Measurements from ENCODE around the gene ADGRB3. TPM values are rescaled to one million over a fixed set of nuclear protein-coding genes. Genes with fewer than 3 reads are reported as not detected.

The ADGRB3 gene
- total and polyA plus RNA-seq, 2 donors (not counting 1 experiment from before 2014, with no cell fraction given): not detected

DNA sequence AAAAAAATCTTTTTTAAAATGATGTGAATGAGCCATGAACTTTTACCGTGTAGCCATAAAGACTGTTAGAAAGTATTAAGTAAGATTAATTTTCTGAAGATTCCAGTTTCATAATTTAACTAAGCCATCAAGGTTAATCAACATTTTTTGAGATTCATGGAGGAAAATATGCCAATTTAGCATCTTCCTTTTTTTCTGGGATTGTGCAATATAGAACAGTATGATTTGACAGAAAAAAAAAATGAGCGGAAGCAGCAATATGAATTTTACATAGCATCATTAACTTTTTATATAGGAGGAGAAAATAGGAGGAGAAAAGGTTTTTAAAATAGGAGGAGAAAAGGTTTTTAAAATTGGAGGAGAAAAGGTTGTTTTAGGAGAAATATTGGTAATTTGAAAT lies 306.3 kb downstream of the ADGRB3 start:
- H3K9me3 Mint-ChIP-seq (ENCODE audit: insufficient read depth): no peaks in the 10 kb centered on the region
- POLR2A ChIA-PET: no interaction called here

DNA sequence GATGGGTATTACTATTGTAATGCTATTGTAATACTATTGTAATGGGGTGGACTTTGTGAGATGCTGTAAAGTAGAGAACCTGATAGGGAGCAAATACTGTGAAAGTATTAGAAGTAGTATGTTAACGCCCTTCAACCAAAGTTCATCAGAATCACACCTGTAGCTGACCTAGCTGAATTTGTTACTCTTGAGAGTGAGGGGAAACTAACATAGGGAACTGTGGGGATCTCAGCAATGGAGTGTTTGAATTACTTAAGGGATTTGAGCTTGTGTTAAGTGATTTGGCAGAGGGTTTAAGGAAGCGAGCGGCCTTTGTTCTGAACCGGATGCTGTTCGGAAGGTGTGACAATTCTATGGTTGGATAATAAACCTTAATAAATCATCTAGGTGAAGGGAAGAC lies 312.6 kb downstream of the ADGRB3 start:
- H3K36me3 ChIP-seq (replicated peaks in 1 of 2; ENCODE audit: control extremely low read depth in 1 of 2, control insufficient read depth in 1 of 2, extremely low read depth in 1 of 2, insufficient read depth in 2 of 2, low read length in 1 of 2): no peaks in the 10 kb centered on the region
- no peaks in the 10 kb centered on the region for H3K27me3 Mint-ChIP-seq
- no peak overlapping the region for H3K27ac ChIP-seq (ENCODE audit: low read length in 2 of 2)
- intact Hi-C loops (cut with micrococcal nuclease): no loop called here
- no peak overlapping the region for H3K4me3 ChIP-seq (ENCODE audit: control extremely low read depth in 1 of 5, extremely low read depth in 1 of 5, insufficient read depth in 1 of 5, low read depth in 2 of 5, low read length in 4 of 5)
- WGBS (ENCODE audit: insufficient coverage): 100% methylated on average over 1 of the region's 5 CpGs
- H3K27ac Mint-ChIP-seq: no peak overlapping the region
- ATAC-seq (ENCODE audit: low read depth) (no peak), DNase-seq (no peak)
- no peaks in the 10 kb centered on the region for H3K9me3 ChIP-seq (ENCODE audit: control extremely low read depth in 1 of 3, control insufficient read depth in 2 of 3, insufficient read depth in 1 of 3, low read length in 2 of 3)
- H4K20me1 ChIP-seq (ENCODE audit: control insufficient read depth, insufficient read depth, low read length, poor library complexity, severe bottlenecking): no peaks in the 10 kb centered on the region
- H3K79me2 ChIP-seq (ENCODE audit: control insufficient read depth, insufficient read depth, low read length): no peaks in the 10 kb centered on the region
- H3K4me1 Mint-ChIP-seq: no peaks in the 10 kb centered on the region
- no peaks in the 10 kb centered on the region for H3K27me3 ChIP-seq (replicated peaks in 1 of 4; ENCODE audit: control extremely low read depth in 1 of 4, control insufficient read depth in 3 of 4, insufficient read depth in 4 of 4, low read length in 3 of 4)
- H3K9ac ChIP-seq (ENCODE audit: low read length): no peak overlapping the region
- H3K4me1 ChIP-seq (ENCODE audit: control insufficient read depth in 2 of 2, insufficient read depth in 2 of 2, low read length in 2 of 2): no peaks in the 10 kb centered on the region
- no peak overlapping the region for H3K4me3 Mint-ChIP-seq
- TF ChIP-seq, protein P1, sequence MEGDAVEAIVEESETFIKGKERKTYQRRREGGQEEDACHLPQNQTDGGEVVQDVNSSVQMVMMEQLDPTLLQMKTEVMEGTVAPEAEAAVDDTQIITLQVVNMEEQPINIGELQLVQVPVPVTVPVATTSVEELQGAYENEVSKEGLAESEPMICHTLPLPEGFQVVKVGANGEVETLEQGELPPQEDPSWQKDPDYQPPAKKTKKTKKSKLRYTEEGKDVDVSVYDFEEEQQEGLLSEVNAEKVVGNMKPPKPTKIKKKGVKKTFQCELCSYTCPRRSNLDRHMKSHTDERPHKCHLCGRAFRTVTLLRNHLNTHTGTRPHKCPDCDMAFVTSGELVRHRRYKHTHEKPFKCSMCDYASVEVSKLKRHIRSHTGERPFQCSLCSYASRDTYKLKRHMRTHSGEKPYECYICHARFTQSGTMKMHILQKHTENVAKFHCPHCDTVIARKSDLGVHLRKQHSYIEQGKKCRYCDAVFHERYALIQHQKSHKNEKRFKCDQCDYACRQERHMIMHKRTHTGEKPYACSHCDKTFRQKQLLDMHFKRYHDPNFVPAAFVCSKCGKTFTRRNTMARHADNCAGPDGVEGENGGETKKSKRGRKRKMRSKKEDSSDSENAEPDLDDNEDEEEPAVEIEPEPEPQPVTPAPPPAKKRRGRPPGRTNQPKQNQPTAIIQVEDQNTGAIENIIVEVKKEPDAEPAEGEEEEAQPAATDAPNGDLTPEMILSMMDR (IDR thresholded peaks at IDR 0.05): no peak
- TF ChIP-seq EZH2 (IDR thresholded peaks at IDR 0.05; ENCODE audit: borderline replicate concordance, insufficient read depth, low read depth, low read length, poor library complexity, severe bottlenecking): no peak
- CTCF ChIA-PET: interaction anchor here (1.5 kb wide), 1 partner anchor 20 kb away, joined by 4 read pairs; no protein-coding TSS in a partner anchor
- no peak overlapping the region for H2AFZ ChIP-seq (ENCODE audit: insufficient read depth, low read depth, low read length, poor library complexity, severe bottlenecking)
- H3K9me3 Mint-ChIP-seq (ENCODE audit: insufficient read depth): no peaks in the 10 kb centered on the region
- no peak overlapping the region for H3K4me2 ChIP-seq (replicated peaks; ENCODE audit: low read depth, low read length, poor library complexity, severe bottlenecking)
- POLR2A ChIA-PET: no interaction called here

More for the DNA sequence above, 306.3 kb downstream of the ADGRB3 start:
- Histone ChIP-seq H3K4me2 (replicated peaks; ENCODE audit: low read depth, low read length, poor library complexity, severe bottlenecking) (no peak overlapping the region), H3K79me2 (ENCODE audit: control insufficient read depth, insufficient read depth, low read length) (no peaks in the 10 kb centered on the region), H3K27ac (ENCODE audit: low read length in 2 of 2) (no peak overlapping the region), H3K27me3 (replicated peaks in 1 of 4; ENCODE audit: control extremely low read depth in 1 of 4, control insufficient read depth in 3 of 4, insufficient read depth in 4 of 4, low read length in 3 of 4) (no peaks in the 10 kb centered on the region), H3K9ac (ENCODE audit: low read length) (no peak overlapping the region), H4K20me1 (ENCODE audit: control insufficient read depth, insufficient read depth, low read length, poor library complexity, severe bottlenecking) (no peaks in the 10 kb centered on the region), H3K4me3 (ENCODE audit: control extremely low read depth in 1 of 5, extremely low read depth in 1 of 5, insufficient read depth in 1 of 5, low read depth in 2 of 5, low read length in 4 of 5) (no peak overlapping the region), H3K4me1 (ENCODE audit: control insufficient read depth in 2 of 2, insufficient read depth in 2 of 2, low read length in 2 of 2) (no peaks in the 10 kb centered on the region), H3K36me3 (replicated peaks in 1 of 2; ENCODE audit: control extremely low read depth in 1 of 2, control insufficient read depth in 1 of 2, extremely low read depth in 1 of 2, insufficient read depth in 2 of 2, low read length in 1 of 2) (no peaks in the 10 kb centered on the region), H3K9me3 (ENCODE audit: control extremely low read depth in 1 of 3, control insufficient read depth in 2 of 3, insufficient read depth in 1 of 3, low read length in 2 of 3) (no peaks in the 10 kb centered on the region), H2AFZ (ENCODE audit: insufficient read depth, low read depth, low read length, poor library complexity, severe bottlenecking) (no peak overlapping the region)
- CTCF ChIA-PET: no interaction called here
- Mint-ChIP-seq H3K27me3 (no peaks in the 10 kb centered on the region), H3K4me1 (no peaks in the 10 kb centered on the region), H3K27ac (no peak overlapping the region), H3K4me3 (no peak overlapping the region)
- DNase-seq (no peak), ATAC-seq (ENCODE audit: low read depth) (no peak)
- intact Hi-C loops (cut with micrococcal nuclease): no loop called here
- WGBS (ENCODE audit: insufficient coverage): no CpG with 5 or more reads among the region's 2 CpGs
- TF ChIP-seq EZH2 (IDR thresholded peaks at IDR 0.05; ENCODE audit: borderline replicate concordance, insufficient read depth, low read depth, low read length, poor library complexity, severe bottlenecking): no peak
- TF ChIP-seq, protein P1 (IDR thresholded peaks at IDR 0.05): no peak
